Prostate gland (tissue), 2 donors: ENCODE data around the gene ARID4B. TPM values are rescaled to one million over a fixed set of nuclear protein-coding genes. Genes with fewer than 3 reads are reported as not detected.

Source experiments
- DNase-seq: peaks from one replicate; pipeline ENCODE4 v3.0.0-alpha.2; 2019; ENCODE audit warnings: low spot score
- H3K27ac ChIP-seq, 2 donors: fragments of 200-600 bp; sonication (generic); 2 replicates each; pipeline ENCODE4 v1.5.1; 2017 to 2019
- H3K27me3 ChIP-seq: fragments of 200-600 bp; sonication (generic); replicated peaks from 2 replicates; pipeline ENCODE4 v1.5.1; 2019; ENCODE audit not compliant: insufficient read depth
- H3K36me3 ChIP-seq, 2 donors: fragments of 200-600 bp; sonication (generic); 1 replicate in 1 of 2; 2 replicates in 1 of 2; pipeline versions ENCODE4 v1.5.1 to v1.8.1; 2017 to 2019
- H3K4me1 ChIP-seq: fragments of 200-600 bp; sonication (generic); replicated peaks from 2 replicates; pipeline ENCODE4 v1.5.1; 2019
- H3K4me3 ChIP-seq, 2 donors: fragments of 200-600 bp; sonication (generic); 2 replicates each; pipeline ENCODE4 v1.5.1; 2017 to 2019
- H3K9me3 ChIP-seq: fragments of 200-600 bp; sonication (generic); 2 replicates; pipeline ENCODE4 v1.5.1; 2017
- POLR2A ChIP-seq: fragments of 450-650 bp; IDR thresholded peaks from one replicate; pipeline ENCODE4 v1.6.1; 2016; ENCODE audit warnings: antibody characterized with exemption, mild to moderate bottlenecking
- POLR2AphosphoS5 ChIP-seq: sonication (generic); formaldehyde crosslinking; IDR thresholded peaks from one replicate; pipeline ENCODE4 v1.6.1; 2017; ENCODE audit warnings: antibody characterized with exemption
- WGBS: methylation state at CpG from one replicate; pipeline ENCODE4 v1.1.5; 2018; 5-methylcytosine and 5-hydroxymethylcytosine counted together
- intact Hi-C: fragments of 100-400 bp; cut with DNase I; formaldehyde crosslinking; loops from one replicate; pipeline ENCODE4 v1.14.2; 2022
- total RNA-seq, 2 donors: library from RNA; depleted of rRNA; stranded (reverse); fragments of >200 nt; gene quantifications; one replicate each; pipeline ENCODE4 v1.1.0, GENCODE V29; 2016
- TF ChIP-seq, protein P1 (sequence below), 4 experiments: fragments of 200-600 bp in 2 of 4; fragments of 450-650 bp in 2 of 4; sonication (generic) in 2 of 4; IDR thresholded peaks; 1 replicate in 3 of 4; 2 replicates in 1 of 4; pipeline ENCODE4 v1.5.1; 2016 to 2019; ENCODE audit warnings: antibody characterized with exemption in 4 of 4, mild to moderate bottlenecking in 2 of 4, moderate library complexity in 2 of 4

Gene ARID4B
- total RNA-seq, 2 donors from 2014 or later = 28.6 to 46.4 TPM

DNA sequence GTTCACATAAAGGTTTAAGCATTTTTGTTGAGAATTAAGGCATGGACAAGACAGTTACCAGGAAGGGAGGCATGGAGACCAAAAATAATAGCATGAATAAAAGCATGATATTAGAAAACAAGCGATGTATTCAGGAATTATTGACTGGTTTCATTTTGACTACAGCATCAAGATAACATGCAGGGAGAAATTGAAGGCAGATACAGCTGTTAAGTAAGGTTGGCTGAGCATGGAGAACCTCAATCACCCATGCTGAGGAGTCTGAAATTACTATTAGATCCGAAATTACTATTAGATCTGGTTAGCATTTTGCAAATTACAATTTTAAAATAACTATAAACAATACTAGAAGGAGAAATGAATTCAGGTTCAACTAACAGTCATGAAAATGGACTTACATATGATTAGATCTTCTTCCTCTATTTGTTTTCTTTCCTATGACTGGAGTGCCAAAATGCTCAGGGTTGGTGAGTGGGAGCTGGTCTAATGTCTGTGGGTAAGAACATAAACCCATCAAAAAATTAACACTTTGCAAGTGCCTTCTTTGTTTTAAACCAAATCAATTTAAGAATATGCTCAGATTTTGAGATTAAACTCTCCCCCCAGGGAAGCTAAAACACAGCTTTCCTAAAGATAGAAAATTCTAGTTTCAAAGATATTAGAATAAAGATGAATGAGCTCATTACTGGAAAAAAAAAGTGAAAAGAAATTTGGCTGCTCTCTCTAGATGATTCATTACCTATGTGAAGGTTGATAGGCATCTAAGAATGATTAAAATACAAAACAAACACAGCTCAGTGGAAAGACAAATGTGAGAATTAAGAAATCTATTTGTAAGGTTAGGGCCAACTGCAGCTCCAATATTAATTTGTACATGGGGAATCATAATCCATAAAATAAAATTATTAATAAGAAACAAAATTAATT lies 81.7 kb downstream of the ARID4B start:
- no peak for DNase-seq
- intact Hi-C loops = no loop called here
- Histone ChIP-seq H3K4me1 (no peaks in the 10 kb centered on the region), H3K4me3 (no peak overlapping the region), H3K36me3 (no peaks in the 10 kb centered on the region), H3K27ac (no peak overlapping the region), H3K9me3 (no peaks in the 10 kb centered on the region), H3K27me3 (no peaks in the 10 kb centered on the region)
- TF ChIP-seq, protein P1, sequence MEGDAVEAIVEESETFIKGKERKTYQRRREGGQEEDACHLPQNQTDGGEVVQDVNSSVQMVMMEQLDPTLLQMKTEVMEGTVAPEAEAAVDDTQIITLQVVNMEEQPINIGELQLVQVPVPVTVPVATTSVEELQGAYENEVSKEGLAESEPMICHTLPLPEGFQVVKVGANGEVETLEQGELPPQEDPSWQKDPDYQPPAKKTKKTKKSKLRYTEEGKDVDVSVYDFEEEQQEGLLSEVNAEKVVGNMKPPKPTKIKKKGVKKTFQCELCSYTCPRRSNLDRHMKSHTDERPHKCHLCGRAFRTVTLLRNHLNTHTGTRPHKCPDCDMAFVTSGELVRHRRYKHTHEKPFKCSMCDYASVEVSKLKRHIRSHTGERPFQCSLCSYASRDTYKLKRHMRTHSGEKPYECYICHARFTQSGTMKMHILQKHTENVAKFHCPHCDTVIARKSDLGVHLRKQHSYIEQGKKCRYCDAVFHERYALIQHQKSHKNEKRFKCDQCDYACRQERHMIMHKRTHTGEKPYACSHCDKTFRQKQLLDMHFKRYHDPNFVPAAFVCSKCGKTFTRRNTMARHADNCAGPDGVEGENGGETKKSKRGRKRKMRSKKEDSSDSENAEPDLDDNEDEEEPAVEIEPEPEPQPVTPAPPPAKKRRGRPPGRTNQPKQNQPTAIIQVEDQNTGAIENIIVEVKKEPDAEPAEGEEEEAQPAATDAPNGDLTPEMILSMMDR (IDR thresholded peaks at IDR 0.05) = no peak
- TF ChIP-seq POLR2AphosphoS5 (no peak), POLR2A (no peak)
- WGBS = 93% methylated on average over 2 of the region's 2 CpGs

DNA sequence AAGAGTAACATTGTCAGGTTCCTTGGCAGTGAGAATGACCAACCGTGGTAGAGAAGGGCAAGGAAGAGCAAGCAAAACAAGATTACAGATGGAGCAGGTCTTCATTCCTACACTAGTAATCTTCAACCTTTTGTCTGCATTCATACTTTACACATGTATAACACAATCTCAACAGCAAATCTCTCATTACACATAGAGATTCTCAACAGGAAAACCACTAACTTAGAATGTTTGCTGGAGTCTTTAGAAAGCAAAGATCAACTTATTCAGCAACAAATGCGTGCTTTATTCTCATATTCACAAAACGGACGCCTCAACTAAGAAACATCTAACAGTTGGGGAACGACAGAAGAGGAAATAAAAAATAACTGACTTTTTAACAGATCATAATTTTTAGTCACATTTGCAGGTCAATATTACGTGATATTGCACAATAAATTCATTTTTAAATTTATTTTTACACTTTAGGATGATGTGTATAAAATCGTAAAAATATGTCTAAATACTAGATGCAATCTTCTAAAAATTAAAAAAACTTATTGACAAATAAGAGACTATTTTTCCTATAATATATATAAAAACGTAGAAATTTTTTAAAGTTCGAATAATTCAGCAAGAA lies 82.9 kb downstream of the ARID4B start:
- Histone ChIP-seq H3K27ac (no peak overlapping the region), H3K4me3 (no peak overlapping the region), H3K36me3 (no peaks in the 10 kb centered on the region), H3K9me3 (no peaks in the 10 kb centered on the region), H3K27me3 (no peaks in the 10 kb centered on the region), H3K4me1 (no peaks in the 10 kb centered on the region)
- no peak for TF ChIP-seq POLR2AphosphoS5
- TF ChIP-seq, protein P1 (IDR thresholded peaks at IDR 0.05) = no peak
- no peak for TF ChIP-seq POLR2A
- WGBS = 89% methylated on average over 9 of the region's 9 CpGs
- intact Hi-C loops = no loop called here
- no peak for DNase-seq

DNA sequence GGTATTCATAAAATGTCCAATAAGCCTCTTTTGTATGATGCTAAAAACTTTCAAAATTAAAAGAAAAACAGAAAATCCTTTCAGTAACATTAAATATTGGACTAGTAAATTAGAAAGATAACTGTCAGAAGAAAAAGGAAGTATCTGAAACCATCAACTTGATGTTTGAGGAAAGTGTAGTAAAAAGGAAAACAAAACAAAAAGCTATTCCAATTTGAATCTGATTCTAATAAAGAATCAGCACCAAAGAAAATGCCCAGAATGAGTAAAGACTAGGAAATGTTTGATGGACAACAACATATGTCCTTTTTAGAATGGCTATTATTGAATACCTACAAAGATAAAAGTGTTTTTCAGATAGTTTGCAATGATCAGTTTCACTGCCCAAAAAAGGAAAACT lies 87.0 kb downstream of the ARID4B start:
- Histone ChIP-seq H3K4me1 (no peaks in the 10 kb centered on the region), H3K9me3 (no peaks in the 10 kb centered on the region), H3K27ac (no peak overlapping the region), H3K27me3 (no peaks in the 10 kb centered on the region), H3K4me3 (no peak overlapping the region), H3K36me3 (no peaks in the 10 kb centered on the region)
- TF ChIP-seq, protein P1 (IDR thresholded peaks at IDR 0.05) = no peak
- no peak for TF ChIP-seq POLR2A
- no peak for TF ChIP-seq POLR2AphosphoS5
- intact Hi-C loops = no loop called here
- DNase-seq = no peak

DNA sequence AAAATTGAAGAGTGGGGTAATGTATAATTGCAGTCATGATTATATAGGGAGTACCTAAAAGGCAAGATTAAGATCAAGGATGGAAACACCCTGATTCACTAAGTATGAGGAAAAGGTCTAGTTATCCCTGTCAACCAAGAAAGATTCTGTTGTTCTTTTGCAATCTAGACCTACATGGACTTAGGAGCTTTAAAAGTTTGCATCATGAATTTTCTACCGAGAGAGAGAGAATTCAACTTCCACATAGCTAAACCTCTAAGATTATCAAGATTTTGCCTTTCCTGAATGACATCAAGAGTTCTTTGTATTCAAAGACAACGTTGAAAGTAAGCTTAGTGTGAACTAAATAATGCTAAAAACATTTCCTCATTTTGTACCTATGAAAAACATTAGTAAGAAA lies 88.1 kb downstream of the ARID4B start:
- Histone ChIP-seq H3K4me3 (no peak overlapping the region), H3K27ac (no peak overlapping the region), H3K4me1 (no peaks in the 10 kb centered on the region), H3K36me3 (no peaks in the 10 kb centered on the region), H3K27me3 (no peaks in the 10 kb centered on the region), H3K9me3 (no peaks in the 10 kb centered on the region)
- intact Hi-C loops = no loop called here
- no peak for DNase-seq
- 56% methylated on average over 2 of the region's 2 CpGs for WGBS
- TF ChIP-seq POLR2A (no peak), POLR2AphosphoS5 (no peak)
- TF ChIP-seq, protein P1 (IDR thresholded peaks at IDR 0.05) = no peak

DNA sequence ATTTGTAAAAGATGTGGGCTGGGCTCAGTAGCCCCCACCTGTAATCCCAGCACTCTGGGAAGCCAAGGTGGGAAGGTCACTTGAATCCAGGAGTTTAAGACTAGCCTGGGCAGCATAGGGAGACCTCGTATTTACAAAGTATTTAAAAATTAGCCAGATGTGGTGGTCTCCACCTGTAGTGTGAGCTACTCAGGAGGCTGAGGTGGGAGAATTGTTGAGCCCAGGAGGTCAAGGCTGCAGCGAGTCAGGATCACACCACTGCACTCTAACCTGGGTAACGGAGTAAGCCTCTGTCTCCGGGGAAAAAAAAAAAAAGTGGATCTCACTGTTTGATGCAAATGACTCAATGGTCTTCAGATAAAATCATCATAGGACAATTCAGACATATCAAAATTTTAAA lies 89.4 kb downstream of the ARID4B start:
- TF ChIP-seq POLR2AphosphoS5 = no peak
- TF ChIP-seq, protein P1 (IDR thresholded peaks at IDR 0.05) = no peak
- TF ChIP-seq POLR2A = no peak
- 95% methylated on average over 4 of the region's 4 CpGs for WGBS

More for the DNA sequence above, 89.4 kb downstream of the ARID4B start:
- Histone ChIP-seq H3K9me3 (no peaks in the 10 kb centered on the region), H3K27ac (no peak overlapping the region), H3K4me1 (no peaks in the 10 kb centered on the region), H3K36me3 (no peaks in the 10 kb centered on the region), H3K27me3 (no peaks in the 10 kb centered on the region), H3K4me3 (no peak overlapping the region)
- intact Hi-C loops = no loop called here
- no peak for DNase-seq
